Body of pancreas (tissue), 4 donors: ENCODE measurements around the gene VAMP2.

Source experiments
- CTCF ChIP-seq, 7 experiments: fragments of 450-650 bp in 4 of 7; fragments of 200-600 bp in 3 of 7; sonication (generic) in 3 of 7; IDR thresholded peaks; one replicate each; pipeline ENCODE4 v1.5.1; 2016 to 2019; ENCODE audit warnings: antibody characterized with exemption in 7 of 7
- POLR2A ChIP-seq, 3 donors: fragments of 450-650 bp; IDR thresholded peaks; one replicate each; pipeline ENCODE4 v1.6.1; 2016; ENCODE audit warnings: antibody characterized with exemption in 3 of 3, mild to moderate bottlenecking in 2 of 3

DNA sequence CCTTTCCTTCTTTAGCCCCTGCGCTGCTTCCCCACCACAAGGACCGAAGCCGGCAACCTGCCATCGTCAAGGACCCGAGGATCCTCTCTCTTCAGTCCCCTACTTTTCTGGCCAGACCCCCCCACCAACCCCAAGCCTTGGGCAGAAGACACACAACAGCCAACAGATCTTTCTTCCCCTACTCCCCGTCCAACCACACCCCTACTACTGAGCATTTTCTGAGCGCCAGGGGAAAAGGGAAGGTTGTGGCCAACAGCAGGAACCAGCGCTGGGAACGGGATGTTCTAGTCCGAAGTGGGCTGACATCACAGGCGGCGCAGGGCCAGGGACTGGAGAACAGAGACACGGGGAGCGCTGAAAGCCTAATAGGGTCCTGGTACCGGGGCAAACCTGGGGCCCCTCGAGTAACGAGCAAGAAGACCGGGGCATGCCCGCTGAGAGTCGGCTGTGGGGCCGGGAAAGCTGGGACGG, 11.1 kb downstream of the VAMP2 start:
- no peak for TF ChIP-seq CTCF (IDR thresholded peaks at IDR 0.05)
- TF ChIP-seq POLR2A (IDR thresholded peaks at IDR 0.05), result peak in 1 of 3 donors; percentile 60
